ENCODE data around the gene RAB3D.

DNA sequence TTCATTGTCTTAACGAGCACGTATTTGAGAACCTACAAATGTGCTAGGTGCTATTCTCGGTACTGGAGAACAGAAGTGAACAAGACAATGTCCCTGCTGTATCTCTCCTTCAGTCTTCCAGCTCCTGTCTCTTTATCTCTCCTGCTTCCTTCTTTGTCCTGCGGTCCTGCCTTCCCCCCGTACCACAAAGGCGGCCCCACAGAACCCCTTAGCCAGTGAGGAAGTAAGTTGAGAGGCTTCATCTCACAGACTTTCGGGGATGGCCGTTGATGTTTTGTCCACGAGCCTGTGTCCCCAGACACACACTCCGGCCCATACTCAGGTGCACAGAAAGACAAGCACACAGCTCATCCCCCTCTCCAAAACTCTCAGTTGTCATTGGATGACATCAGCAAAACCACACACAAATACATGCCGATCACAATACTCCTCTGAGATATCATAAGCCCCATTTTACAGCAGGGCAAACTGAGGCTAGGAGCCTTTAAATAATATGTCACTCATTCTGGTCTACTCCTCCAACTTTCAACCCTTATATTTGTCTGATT lies 34.5 kb upstream of the RAB3D start:
- TF ChIP-seq, protein P1, sequence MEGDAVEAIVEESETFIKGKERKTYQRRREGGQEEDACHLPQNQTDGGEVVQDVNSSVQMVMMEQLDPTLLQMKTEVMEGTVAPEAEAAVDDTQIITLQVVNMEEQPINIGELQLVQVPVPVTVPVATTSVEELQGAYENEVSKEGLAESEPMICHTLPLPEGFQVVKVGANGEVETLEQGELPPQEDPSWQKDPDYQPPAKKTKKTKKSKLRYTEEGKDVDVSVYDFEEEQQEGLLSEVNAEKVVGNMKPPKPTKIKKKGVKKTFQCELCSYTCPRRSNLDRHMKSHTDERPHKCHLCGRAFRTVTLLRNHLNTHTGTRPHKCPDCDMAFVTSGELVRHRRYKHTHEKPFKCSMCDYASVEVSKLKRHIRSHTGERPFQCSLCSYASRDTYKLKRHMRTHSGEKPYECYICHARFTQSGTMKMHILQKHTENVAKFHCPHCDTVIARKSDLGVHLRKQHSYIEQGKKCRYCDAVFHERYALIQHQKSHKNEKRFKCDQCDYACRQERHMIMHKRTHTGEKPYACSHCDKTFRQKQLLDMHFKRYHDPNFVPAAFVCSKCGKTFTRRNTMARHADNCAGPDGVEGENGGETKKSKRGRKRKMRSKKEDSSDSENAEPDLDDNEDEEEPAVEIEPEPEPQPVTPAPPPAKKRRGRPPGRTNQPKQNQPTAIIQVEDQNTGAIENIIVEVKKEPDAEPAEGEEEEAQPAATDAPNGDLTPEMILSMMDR (IDR thresholded peaks at IDR 0.05), result no peak
- TF ChIP-seq POLR2AphosphoS5 (IDR thresholded peaks at IDR 0.05; ENCODE audit: insufficient read depth in 1 of 2, low read depth in 1 of 2) (no peak), POLR2A (IDR thresholded peaks at IDR 0.05) (no peak)

Measured in vagina (tissue), 2 donors.